ENCODE results near the gene VN1R2.
"Not testable (repeated sequence)": the region's sequence is repeated elsewhere in the genome, so short reads cannot be mapped to it uniquely, and the experiment has no call there.

The VN1R2 gene

GRCh38 chr19:53257715-53258342 lies at the start of gene VN1R2:
Gene VN1R2 (plus strand): TSS chr19:53258292. CDS start chr19:53258376, 84 bp downstream.
- DNase-seq = not testable (repeated sequence)

GRCh38 chr19:53211554-53211953 lies 46.5 kb upstream of the VN1R2 start:
- not testable (repeated sequence) for DNase-seq

- no peak for DNase-seq
These were observed 45.3 kb upstream of the VN1R2 start for GRCh38 chr19:53212703-53213320.

- DNase-seq = not testable (repeated sequence)
These were observed 35.4 kb upstream of the VN1R2 start for GRCh38 chr19:53222716-53223115.

GRCh38 chr19:53224606-53225005 lies 33.5 kb upstream of the VN1R2 start:
- no peak for DNase-seq

GRCh38 chr19:53237114-53237777 lies 20.8 kb upstream of the VN1R2 start:
- no peak for DNase-seq

GRCh38 chr19:53246498-53246897 lies 11.6 kb upstream of the VN1R2 start:
- DNase-seq = no peak

- peak; percentile 46 to 97 (median 88) for DNase-seq
These were observed 3.4 kb upstream of the VN1R2 start, which contains the start of gene ZNF677 for GRCh38 chr19:53254411-53255341. Gene ZNF677 (minus strand): TSS chr19:53254873. CDS start chr19:53251550, 3,323 bp downstream.

GRCh38 chr19:53267623-53268022 lies 9.5 kb downstream of the VN1R2 start, which contains the start of gene VN1R4:
Gene VN1R4 (minus strand): TSS chr19:53267723. CDS start chr19:53267665, 58 bp downstream.
- not testable (repeated sequence) for DNase-seq

- DNase-seq = not testable (repeated sequence)
These were observed 11.8 kb downstream of the VN1R2 start for GRCh38 chr19:53269861-53270260.

GRCh38 chr19:53272044-53272443 lies 14.0 kb downstream of the VN1R2 start:
- no peak for DNase-seq

GRCh38 chr19:53275480-53275879 lies 17.4 kb downstream of the VN1R2 start:
- DNase-seq = no peak

- not testable (repeated sequence) for DNase-seq
These were observed 23.9 kb downstream of the VN1R2 start for GRCh38 chr19:53281947-53282346.

GRCh38 chr19:53285087-53285486 lies 27.0 kb downstream of the VN1R2 start:
- no peak for DNase-seq

GRCh38 chr19:53290758-53291549 lies 32.9 kb downstream of the VN1R2 start:
- DNase-seq = no peak

GRCh38 chr19:53294786-53295441 lies 36.8 kb downstream of the VN1R2 start:
- no peak for DNase-seq

- DNase-seq = not testable (repeated sequence)
These were observed 43.2 kb downstream of the VN1R2 start for GRCh38 chr19:53301341-53301740.

- DNase-seq = peak in 13 of 56 donors; percentile 1 to 49 (median 13)
These were observed 50.3 kb downstream of the VN1R2 start for GRCh38 chr19:53308339-53308811.
